ENCODE measurements around the gene SNAP29. TPM values are rescaled to one million over a fixed set of nuclear protein-coding genes. Genes with fewer than 3 reads are reported as not detected.

The SNAP29 gene
- total and polyA plus RNA-seq, 9 of the 15 experiments (the other 6 are each of a cell fraction or from before 2014, with no cell fraction given): 19.5 to 250 (median 75.9) TPM

DNA sequence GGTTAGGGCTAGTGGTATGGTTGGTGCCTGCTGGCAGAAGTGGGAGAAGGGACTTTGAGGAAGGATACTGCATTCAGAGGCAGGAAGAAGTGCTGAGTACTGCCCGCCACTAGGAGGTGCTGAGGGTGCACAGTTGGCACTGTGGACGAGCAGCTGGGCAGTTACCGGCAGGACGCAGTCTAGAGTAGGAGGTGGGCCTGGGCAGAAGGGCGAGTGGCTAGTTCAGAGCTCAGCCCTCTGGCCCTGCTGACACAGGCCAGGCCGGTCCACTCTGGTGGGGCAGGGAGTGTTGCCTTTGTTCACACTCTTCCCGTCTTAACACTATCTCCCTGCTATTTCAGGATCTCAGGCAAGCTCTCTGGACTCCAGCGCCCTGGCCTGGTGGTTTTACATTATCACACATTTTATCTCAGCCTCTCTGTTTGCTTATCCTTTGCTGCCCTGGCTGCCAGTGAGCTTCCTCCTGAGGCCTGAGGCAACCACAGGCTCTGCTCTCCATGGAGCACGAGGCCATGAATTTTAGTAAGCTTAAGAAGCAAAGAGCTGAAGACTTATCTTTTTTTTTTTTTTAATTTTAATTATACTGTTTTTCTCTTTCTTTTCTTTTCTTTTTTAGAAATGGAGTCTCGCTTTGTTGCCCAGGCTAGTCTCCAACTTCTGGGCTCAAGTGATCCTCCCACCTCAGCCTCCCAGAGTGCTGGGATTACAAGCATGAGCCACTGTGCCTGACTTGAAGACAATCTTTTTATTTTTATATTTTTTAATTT lies 26.9 kb downstream of the SNAP29 start (continued):
- TF ChIP-seq CCNT2 (IDR thresholded peaks at IDR 0.05; ENCODE audit: borderline replicate concordance, extremely low read depth, insufficient read length, low read depth, low read length) (no peak), CAMTA2 (CRISPR knock-in tag; conservative IDR thresholded peaks at IDR 0.05) (0 out of 2 replicates have a peak, but pooled peaks have one; percentile 74), TAL1 (IDR thresholded peaks at IDR 0.05) (peak; percentile 24), ZNF436 (CRISPR knock-in tag; IDR thresholded peaks at IDR 0.05) (no peak), GTF2A2 (tag; IDR thresholded peaks at IDR 0.05) (no peak), CBX5 (IDR thresholded peaks at IDR 0.05; ENCODE audit: borderline replicate concordance, low read depth) (no peak), TEAD1 (CRISPR knock-in tag; IDR thresholded peaks at IDR 0.05) (peak; percentile 82 to 94; a peak in 3 of 4 replicates), PPARD (CRISPR knock-in tag; IDR thresholded peaks at IDR 0.05) (no peak), SRF (CRISPR knock-in tag; IDR thresholded peaks at IDR 0.05) (peak in 1 of 2 experiments; percentile 67; a peak in 1 of 4 replicates), EHMT2 (IDR thresholded peaks at IDR 0.05) (peak; percentile 82), BRF1 (IDR thresholded peaks at IDR 0.05; ENCODE audit: borderline replicate concordance, extremely low read depth, insufficient read length) (no peak), HCFC1 (IDR thresholded peaks at IDR 0.05; ENCODE audit: low read depth, low read length) (peak; percentile 62)
- TF ChIP-seq, protein P1, sequence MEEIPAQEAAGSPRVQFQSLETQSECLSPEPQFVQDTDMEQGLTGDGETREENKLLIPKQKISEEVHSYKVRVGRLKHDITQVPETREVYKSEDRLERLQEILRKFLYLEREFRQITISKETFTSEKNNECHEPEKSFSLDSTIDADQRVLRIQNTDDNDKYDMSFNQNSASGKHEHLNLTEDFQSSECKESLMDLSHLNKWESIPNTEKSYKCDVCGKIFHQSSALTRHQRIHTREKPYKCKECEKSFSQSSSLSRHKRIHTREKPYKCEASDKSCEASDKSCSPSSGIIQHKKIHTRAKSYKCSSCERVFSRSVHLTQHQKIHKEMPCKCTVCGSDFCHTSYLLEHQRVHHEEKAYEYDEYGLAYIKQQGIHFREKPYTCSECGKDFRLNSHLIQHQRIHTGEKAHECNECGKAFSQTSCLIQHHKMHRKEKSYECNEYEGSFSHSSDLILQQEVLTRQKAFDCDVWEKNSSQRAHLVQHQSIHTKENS (CRISPR knock-in tag; IDR thresholded peaks at IDR 0.05): no peak
- TF ChIP-seq, protein P2, sequence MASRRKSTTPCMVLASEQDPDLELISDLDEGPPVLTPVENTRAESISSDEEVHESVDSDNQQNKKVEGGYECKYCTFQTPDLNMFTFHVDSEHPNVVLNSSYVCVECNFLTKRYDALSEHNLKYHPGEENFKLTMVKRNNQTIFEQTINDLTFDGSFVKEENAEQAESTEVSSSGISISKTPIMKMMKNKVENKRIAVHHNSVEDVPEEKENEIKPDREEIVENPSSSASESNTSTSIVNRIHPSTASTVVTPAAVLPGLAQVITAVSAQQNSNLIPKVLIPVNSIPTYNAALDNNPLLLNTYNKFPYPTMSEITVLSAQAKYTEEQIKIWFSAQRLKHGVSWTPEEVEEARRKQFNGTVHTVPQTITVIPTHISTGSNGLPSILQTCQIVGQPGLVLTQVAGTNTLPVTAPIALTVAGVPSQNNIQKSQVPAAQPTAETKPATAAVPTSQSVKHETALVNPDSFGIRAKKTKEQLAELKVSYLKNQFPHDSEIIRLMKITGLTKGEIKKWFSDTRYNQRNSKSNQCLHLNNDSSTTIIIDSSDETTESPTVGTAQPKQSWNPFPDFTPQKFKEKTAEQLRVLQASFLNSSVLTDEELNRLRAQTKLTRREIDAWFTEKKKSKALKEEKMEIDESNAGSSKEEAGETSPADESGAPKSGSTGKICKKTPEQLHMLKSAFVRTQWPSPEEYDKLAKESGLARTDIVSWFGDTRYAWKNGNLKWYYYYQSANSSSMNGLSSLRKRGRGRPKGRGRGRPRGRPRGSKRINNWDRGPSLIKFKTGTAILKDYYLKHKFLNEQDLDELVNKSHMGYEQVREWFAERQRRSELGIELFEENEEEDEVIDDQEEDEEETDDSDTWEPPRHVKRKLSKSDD (conservative IDR thresholded peaks at IDR 0.05; ENCODE audit: low read length): peak; percentile 90; the same call in 1 of the 2 replicates
- TF ChIP-seq, protein P3, sequence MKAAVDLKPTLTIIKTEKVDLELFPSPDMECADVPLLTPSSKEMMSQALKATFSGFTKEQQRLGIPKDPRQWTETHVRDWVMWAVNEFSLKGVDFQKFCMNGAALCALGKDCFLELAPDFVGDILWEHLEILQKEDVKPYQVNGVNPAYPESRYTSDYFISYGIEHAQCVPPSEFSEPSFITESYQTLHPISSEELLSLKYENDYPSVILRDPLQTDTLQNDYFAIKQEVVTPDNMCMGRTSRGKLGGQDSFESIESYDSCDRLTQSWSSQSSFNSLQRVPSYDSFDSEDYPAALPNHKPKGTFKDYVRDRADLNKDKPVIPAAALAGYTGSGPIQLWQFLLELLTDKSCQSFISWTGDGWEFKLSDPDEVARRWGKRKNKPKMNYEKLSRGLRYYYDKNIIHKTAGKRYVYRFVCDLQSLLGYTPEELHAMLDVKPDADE (conservative IDR thresholded peaks at IDR 0.05; ENCODE audit: control insufficient read depth, low read depth, low read length): peak; percentile 90; the same call in 1 of the 2 replicates
- TF ChIP-seq, protein P4, sequence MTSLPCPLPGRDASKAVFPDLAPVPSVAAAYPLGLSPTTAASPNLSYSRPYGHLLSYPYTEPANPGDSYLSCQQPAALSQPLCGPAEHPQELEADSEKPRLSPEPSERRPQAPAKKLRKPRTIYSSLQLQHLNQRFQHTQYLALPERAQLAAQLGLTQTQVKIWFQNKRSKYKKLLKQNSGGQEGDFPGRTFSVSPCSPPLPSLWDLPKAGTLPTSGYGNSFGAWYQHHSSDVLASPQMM (CRISPR knock-in tag; IDR thresholded peaks at IDR 0.05): no peak
- TF ChIP-seq, protein P5, sequence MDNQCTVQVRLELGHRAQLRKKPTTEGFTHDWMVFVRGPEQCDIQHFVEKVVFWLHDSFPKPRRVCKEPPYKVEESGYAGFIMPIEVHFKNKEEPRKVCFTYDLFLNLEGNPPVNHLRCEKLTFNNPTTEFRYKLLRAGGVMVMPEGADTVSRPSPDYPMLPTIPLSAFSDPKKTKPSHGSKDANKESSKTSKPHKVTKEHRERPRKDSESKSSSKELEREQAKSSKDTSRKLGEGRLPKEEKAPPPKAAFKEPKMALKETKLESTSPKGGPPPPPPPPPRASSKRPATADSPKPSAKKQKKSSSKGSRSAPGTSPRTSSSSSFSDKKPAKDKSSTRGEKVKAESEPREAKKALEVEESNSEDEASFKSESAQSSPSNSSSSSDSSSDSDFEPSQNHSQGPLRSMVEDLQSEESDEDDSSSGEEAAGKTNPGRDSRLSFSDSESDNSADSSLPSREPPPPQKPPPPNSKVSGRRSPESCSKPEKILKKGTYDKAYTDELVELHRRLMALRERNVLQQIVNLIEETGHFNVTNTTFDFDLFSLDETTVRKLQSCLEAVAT (IDR thresholded peaks at IDR 0.05): peak; percentile 82 to 95
- TF ChIP-seq, protein P6, sequence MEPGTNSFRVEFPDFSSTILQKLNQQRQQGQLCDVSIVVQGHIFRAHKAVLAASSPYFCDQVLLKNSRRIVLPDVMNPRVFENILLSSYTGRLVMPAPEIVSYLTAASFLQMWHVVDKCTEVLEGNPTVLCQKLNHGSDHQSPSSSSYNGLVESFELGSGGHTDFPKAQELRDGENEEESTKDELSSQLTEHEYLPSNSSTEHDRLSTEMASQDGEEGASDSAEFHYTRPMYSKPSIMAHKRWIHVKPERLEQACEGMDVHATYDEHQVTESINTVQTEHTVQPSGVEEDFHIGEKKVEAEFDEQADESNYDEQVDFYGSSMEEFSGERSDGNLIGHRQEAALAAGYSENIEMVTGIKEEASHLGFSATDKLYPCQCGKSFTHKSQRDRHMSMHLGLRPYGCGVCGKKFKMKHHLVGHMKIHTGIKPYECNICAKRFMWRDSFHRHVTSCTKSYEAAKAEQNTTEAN (CRISPR knock-in tag; IDR thresholded peaks at IDR 0.05): no peak
